Activated T-cell treated with anti-CD3 and anti-CD28 coated beads, Interleukin-2, amount 50 U/mL, for 24 hours (primary cell): Measurements from ENCODE around the gene SNRPB2.

ENCODE experiments used
- DNase-seq: peaks from one replicate; pipeline ENCODE4 v3.0.0-alpha.2; 2020
- H3K27ac Mint-ChIP-seq: 2 replicates; pipeline ENCODE4 v1.8.0; 2020; ENCODE audit warnings: mild to moderate bottlenecking, mixed read lengths
- H3K27me3 Mint-ChIP-seq: 2 replicates; pipeline ENCODE4 v1.8.0; 2020; ENCODE audit warnings: mixed read lengths
- H3K36me3 Mint-ChIP-seq: 2 replicates; pipeline ENCODE4 v1.8.0; 2020; ENCODE audit warnings: low read depth, mixed read lengths
- H3K4me1 Mint-ChIP-seq: 2 replicates; pipeline ENCODE4 v1.8.0; 2020; ENCODE audit warnings: low read depth, mixed read lengths
- H3K4me3 Mint-ChIP-seq: 2 replicates; pipeline ENCODE4 v1.8.0; 2020; ENCODE audit warnings: mild to moderate bottlenecking, moderate library complexity, mixed read lengths
- H3K9me3 Mint-ChIP-seq: 2 replicates; pipeline ENCODE4 v1.8.0; 2020; ENCODE audit warnings: mixed read lengths

The SNRPB2 gene

DNA sequence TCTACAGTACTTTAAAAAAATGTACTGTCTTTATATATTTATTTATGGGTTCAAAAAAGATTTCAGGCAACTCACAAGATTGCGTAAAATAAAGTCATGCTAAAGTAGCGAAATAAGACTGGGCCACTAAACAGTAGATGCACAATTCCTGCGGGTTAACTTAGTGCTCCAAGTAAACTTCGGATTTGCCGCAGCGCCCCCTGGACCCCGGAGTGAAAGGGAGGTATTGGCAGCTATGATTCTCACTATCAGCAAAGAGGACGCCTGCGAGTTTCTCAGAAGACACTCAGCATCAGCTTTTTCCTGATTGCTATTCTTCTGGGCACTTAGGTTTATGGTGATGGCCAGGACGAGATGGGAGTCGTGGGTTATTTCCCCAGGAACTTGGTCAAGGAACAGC lies 19.7 kb downstream of the SNRPB2 start:
- no peak overlapping the region for H3K27ac Mint-ChIP-seq
- H3K9me3 Mint-ChIP-seq = no peaks in the 10 kb centered on the region
- no peaks in the 10 kb centered on the region for H3K27me3 Mint-ChIP-seq

DNA sequence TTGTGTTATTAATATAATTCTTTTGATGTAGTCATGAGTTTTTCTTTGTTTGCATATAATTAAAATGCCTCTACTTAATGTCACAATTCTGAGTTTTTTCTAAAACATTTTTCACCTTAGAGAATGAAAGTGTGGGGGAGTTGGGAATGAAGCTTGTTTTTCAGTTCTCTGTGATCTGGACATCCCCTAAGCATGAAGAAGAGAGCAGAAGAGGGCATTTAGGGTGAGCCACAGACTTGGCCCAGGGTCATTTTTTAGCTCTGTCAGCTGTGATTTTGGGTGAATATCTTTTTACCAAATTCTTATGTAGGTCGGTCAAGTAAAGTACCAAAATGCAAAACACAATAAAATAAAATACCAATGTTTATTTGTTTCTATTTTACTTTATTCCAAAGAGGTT lies 22.3 kb downstream of the SNRPB2 start:
- no peak for DNase-seq
- no peaks in the 10 kb centered on the region for H3K27me3 Mint-ChIP-seq
- H3K4me3 Mint-ChIP-seq = no peak overlapping the region
- H3K27ac Mint-ChIP-seq = no peak overlapping the region
- H3K9me3 Mint-ChIP-seq = no peaks in the 10 kb centered on the region
- peaks cover 4% of the 10 kb centered on the region for H3K4me1 Mint-ChIP-seq
- no peaks in the 10 kb centered on the region for H3K36me3 Mint-ChIP-seq

More for the DNA sequence above, 19.7 kb downstream of the SNRPB2 start:
- no peak overlapping the region for H3K4me3 Mint-ChIP-seq
- no peak for DNase-seq
- H3K36me3 Mint-ChIP-seq = no peaks in the 10 kb centered on the region
- peaks cover 4% of the 10 kb centered on the region for H3K4me1 Mint-ChIP-seq

DNA sequence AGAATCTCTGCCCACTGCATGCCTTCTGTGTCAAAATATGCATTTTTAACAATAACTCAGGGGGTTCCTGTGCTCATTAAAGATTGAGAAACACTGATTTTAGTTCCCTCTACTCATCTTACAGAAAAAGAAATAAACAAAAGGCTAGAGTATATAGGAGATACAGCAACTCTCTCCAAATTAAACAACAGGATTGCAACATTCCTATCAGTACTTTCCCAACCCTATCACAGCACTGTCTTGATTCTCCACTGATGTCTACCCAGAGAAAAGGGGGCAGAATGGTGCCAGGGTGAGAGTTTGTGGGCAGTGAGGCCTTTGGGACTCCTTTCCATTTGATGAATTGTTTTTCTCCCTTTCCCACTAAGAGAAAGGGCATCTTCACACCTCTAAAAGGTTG lies 23.1 kb downstream of the SNRPB2 start:
- H3K36me3 Mint-ChIP-seq = no peaks in the 10 kb centered on the region
- H3K27ac Mint-ChIP-seq = no peak overlapping the region
- peaks cover 4% of the 10 kb centered on the region for H3K4me1 Mint-ChIP-seq
- no peaks in the 10 kb centered on the region for H3K9me3 Mint-ChIP-seq
- no peak overlapping the region for H3K4me3 Mint-ChIP-seq
- no peak for DNase-seq
- H3K27me3 Mint-ChIP-seq = peaks cover 3% of the 10 kb centered on the region

DNA sequence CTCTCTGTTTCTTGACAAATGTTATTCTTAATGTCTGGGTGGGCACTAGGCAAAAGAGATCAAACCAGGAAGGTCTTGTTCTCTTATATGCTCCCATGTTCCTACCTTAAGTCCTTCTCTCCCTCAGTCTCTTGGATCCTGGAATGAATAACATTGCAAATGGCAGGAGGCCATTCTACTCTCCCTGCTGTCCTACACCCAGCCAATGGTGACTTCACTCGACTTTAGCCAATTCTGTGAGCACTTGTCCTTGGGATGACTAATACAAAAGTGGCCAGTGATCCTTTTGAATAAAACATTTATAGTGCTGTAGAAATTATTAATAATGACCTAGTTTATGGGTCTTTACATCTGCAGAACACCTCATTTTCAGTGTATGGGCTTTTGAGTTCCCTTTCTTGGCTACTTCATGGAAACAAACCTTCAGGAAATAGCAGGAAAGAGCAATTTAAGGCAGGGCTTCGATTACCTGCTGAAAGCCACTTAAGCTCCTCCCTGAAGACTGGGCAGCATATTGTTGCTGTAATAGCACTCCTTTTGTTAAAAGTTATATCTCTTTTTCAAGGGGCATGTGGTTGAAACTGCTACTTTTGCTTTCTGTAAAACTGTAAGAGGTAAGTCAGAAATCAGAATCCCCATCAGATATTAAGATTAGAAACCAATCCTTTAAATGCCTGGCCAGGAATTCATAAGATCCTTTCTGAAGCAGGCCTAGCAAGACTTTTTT lies 28.8 kb downstream of the SNRPB2 start:
- H3K27me3 Mint-ChIP-seq = peaks cover 14% of the 10 kb centered on the region
- H3K4me3 Mint-ChIP-seq = no peak overlapping the region
- DNase-seq = no peak
- H3K9me3 Mint-ChIP-seq = no peaks in the 10 kb centered on the region
- H3K27ac Mint-ChIP-seq = no peak overlapping the region
- no peaks in the 10 kb centered on the region for H3K36me3 Mint-ChIP-seq
- H3K4me1 Mint-ChIP-seq = peaks cover 6% of the 10 kb centered on the region

DNA sequence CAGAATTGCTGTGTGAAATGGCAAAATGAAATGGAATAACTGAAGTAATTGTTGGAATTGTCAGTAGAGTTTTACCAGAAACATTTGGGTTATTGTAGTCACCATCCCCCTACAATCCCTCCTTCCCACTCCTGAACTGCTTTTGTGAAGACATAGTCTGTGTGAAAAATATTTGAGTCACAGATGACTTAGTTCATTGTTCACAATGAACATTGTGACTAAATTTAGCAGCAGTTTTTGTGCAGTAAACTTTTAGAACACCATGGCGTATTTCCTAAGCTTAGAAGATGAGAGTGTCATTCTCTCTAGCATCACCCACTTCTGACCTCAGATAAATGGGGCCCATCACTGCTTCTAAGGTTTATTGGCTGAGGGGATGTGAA lies 29.3 kb downstream of the SNRPB2 start:
- Mint-ChIP-seq H3K4me3 (no peak overlapping the region), H3K27me3 (peaks cover 14% of the 10 kb centered on the region), H3K4me1 (peaks cover 6% of the 10 kb centered on the region), H3K9me3 (no peaks in the 10 kb centered on the region), H3K36me3 (no peaks in the 10 kb centered on the region), H3K27ac (no peak overlapping the region)
- DNase-seq = no peak

DNA sequence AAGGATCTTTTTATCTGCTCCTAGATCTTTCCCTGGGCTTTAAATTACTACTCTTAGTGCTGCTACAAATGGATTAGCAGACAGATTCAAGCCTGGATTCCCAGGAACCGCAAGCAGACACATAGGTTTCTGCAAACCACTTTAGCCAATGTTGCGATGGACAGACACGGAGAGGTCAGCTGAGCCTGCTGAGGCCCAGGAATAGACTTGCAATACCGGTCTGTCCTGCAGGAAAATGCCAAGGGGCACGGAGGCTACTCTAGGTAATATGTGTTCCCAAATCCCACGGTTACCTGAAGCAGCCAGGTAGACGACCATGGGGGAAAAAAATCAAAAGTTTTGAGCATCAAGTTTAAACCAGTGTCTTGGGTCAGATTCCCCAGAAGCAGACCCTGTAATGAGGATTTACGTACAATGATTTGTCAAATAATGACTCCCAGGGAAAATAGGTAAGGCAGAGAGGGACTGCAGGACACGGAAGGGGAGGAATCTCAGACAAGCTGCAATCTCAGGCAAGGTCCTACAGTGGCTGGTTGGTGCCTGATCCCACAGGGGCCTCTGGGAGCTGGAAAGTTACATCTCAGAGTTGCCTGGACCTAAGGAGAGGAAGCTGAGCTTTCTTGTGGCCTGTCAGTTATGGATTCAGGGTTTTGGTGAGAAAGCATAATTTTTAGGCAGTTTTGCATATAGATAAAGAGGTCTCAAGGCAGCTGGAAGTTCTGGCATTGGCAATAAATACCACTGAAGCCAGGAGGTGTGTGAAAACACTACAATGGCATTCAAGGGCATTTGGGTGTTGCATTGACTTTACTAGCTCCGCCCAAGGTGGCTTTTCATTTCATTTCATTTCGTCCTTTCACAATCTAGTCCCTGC lies 30.8 kb downstream of the SNRPB2 start:
- Mint-ChIP-seq H3K27ac (no peak overlapping the region), H3K4me1 (peaks cover 6% of the 10 kb centered on the region), H3K4me3 (no peak overlapping the region), H3K9me3 (no peaks in the 10 kb centered on the region), H3K36me3 (no peaks in the 10 kb centered on the region), H3K27me3 (peaks cover 15% of the 10 kb centered on the region)
- DNase-seq = no peak

DNA sequence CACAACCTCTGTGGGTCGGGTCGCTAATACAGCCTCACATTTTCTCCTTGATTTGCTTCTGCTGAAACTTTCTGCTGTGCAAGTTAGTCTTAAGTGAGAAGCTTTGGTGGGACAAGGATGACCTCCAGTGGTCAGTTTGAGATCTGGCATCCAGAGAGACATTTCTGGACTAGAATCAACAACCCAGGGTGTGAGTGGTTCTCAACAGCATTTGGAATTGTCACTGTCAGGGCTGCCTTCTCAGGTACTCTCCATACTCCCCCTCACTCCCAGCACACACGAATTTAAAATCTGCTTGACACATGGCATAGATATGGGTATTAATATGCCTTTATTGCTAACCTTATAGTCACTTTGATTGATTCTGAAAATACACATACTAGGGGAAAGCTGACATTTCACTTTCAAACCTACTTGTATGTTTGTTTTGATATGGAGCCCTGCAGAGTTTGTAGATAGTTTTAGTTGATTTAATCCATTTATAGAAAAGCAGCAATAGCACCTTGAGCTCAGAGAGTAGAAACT lies 31.5 kb downstream of the SNRPB2 start:
- Mint-ChIP-seq H3K4me1 (peaks cover 6% of the 10 kb centered on the region), H3K4me3 (no peak overlapping the region), H3K36me3 (no peaks in the 10 kb centered on the region), H3K27ac (no peak overlapping the region), H3K9me3 (no peaks in the 10 kb centered on the region), H3K27me3 (peaks cover 22% of the 10 kb centered on the region)
- DNase-seq = peak; percentile 40

DNA sequence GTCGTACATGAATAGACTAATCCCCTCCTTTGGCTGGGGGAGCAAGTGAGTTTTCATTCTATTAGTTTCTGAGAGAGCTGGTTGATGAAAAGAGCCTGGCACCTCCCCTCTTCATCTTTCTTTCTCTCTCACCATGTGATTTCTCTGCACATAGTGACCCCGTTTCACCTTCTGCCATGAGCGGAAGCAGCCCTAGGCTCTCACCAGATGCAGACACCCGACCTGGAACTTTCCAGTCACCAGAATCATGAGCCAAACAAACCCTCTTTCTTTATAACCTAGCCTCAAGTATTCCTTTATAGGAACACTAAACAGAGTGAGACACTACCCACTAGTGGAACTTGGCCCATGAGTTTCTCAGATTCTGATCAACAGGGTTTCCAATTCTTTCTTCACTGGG lies 34.7 kb downstream of the SNRPB2 start:
- H3K36me3 Mint-ChIP-seq = no peaks in the 10 kb centered on the region
- no peak overlapping the region for H3K4me3 Mint-ChIP-seq
- H3K9me3 Mint-ChIP-seq = no peaks in the 10 kb centered on the region
- peaks cover 1% of the 10 kb centered on the region for H3K4me1 Mint-ChIP-seq
- H3K27me3 Mint-ChIP-seq = peaks cover 27% of the 10 kb centered on the region
- H3K27ac Mint-ChIP-seq = no peak overlapping the region
- DNase-seq = no peak

DNA sequence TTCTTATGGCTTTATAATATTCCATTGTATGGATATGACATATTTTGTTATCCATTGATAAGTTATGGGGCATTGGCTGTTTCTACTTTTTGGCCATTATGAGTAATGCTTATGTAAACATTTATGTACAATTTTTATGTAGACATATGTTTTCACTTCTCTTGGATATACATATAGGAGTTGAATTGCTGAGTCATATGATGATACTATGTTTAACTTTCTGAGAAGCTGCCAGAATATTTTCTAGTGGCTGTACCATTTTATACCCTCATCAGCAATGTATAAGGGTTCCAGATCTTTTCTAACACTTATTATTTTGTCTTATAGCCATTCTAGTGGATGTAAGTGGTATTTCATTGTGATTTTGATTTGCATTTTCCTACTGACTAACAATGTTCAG lies 41.4 kb downstream of the SNRPB2 start:
- Mint-ChIP-seq H3K36me3 (no peaks in the 10 kb centered on the region), H3K9me3 (no peaks in the 10 kb centered on the region), H3K4me3 (no peak overlapping the region), H3K27me3 (peaks cover 29% of the 10 kb centered on the region), H3K4me1 (no peaks in the 10 kb centered on the region), H3K27ac (no peak overlapping the region)
- no peak for DNase-seq

DNA sequence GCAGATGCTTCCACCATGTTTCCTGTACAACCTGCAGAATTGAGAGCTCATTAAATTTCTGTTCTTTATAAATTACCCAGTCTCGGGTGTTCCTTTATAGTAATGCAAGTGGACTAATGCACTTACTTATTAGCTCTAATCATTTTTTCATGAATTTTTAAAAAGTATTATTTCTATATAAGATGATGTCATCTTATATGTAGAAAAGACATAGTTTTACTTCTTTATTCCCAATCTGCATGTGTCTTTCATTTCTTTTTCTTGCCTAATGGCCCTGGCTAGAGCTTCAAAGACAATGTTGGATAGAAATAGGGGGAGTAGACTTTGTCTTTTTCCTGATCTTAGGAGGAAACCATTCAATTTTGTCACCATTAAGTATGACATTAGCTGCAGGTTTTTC lies 46.1 kb downstream of the SNRPB2 start:
- Mint-ChIP-seq H3K27ac (no peak overlapping the region), H3K4me3 (no peak overlapping the region), H3K9me3 (peaks cover 2% of the 10 kb centered on the region), H3K4me1 (no peaks in the 10 kb centered on the region), H3K27me3 (peaks cover 18% of the 10 kb centered on the region), H3K36me3 (no peaks in the 10 kb centered on the region)
- no peak for DNase-seq

DNA sequence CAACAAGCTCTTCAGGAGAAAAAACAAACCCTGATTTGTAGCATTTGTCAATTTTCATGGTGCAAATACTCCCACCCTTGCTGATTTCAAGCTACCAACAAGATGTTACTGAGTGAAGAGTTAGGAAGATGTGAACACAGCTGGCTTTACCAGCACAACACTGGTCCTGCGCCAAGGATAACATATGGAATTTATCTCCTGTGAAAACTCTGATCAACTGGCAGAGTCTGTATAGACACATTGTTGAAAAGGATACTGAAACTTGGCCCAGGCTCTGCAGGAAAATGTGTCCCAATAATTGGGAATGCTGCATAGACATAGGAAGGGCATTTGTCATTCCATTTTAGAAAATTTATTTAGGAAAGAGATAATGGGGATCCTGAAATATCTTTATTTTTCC lies 47.3 kb downstream of the SNRPB2 start:
- DNase-seq = no peak
- Mint-ChIP-seq H3K9me3 (peaks cover 4% of the 10 kb centered on the region), H3K27me3 (peaks cover 15% of the 10 kb centered on the region), H3K27ac (no peak overlapping the region), H3K4me3 (no peak overlapping the region), H3K4me1 (no peaks in the 10 kb centered on the region), H3K36me3 (no peaks in the 10 kb centered on the region)

DNA sequence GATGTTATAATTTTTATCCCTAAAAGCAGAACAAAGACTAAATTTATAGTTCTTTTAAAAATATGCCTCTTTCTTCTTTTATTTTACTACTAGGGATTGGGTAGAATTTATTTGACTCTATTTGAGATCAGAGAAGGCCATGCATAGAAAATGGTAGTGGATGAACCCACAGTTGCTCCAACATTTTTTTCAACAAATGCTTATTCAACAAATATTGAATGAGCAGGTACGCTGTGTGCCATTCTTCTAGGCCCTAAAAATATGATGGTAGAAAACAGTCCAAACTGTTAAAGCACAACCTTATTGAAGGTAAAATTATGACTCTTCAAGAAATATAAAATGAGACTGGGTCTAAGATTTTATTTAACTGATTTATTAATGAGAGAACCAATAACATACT lies 48.3 kb downstream of the SNRPB2 start:
- Mint-ChIP-seq H3K27me3 (peaks cover 11% of the 10 kb centered on the region), H3K4me1 (no peaks in the 10 kb centered on the region), H3K36me3 (no peaks in the 10 kb centered on the region), H3K4me3 (no peak overlapping the region), H3K27ac (no peak overlapping the region), H3K9me3 (peaks cover 13% of the 10 kb centered on the region)
- DNase-seq = no peak

DNA sequence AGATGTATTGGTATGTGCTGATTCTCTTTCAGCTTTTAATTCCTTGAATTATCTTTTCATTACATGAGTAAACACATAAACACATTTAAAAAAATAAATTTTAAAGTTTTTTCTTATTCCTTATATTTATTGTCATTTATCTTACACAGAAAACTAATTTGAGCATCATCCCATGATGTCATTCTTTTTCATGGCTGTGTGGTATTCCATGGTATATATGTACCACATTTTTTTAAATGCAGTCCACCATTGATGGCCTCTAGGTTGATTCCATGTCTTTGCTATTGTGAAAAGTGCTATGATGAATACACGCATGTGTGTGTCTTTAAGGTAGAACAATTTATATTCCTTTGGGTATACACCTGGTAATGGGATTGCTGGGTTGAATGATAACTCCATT lies 51.7 kb downstream of the SNRPB2 start:
- no peak overlapping the region for H3K27ac Mint-ChIP-seq
- H3K4me3 Mint-ChIP-seq = no peak overlapping the region
- H3K4me1 Mint-ChIP-seq = no peaks in the 10 kb centered on the region
- peaks cover 17% of the 10 kb centered on the region for H3K9me3 Mint-ChIP-seq
- H3K36me3 Mint-ChIP-seq = no peaks in the 10 kb centered on the region
- no peak for DNase-seq
- H3K27me3 Mint-ChIP-seq = peaks cover 2% of the 10 kb centered on the region

DNA sequence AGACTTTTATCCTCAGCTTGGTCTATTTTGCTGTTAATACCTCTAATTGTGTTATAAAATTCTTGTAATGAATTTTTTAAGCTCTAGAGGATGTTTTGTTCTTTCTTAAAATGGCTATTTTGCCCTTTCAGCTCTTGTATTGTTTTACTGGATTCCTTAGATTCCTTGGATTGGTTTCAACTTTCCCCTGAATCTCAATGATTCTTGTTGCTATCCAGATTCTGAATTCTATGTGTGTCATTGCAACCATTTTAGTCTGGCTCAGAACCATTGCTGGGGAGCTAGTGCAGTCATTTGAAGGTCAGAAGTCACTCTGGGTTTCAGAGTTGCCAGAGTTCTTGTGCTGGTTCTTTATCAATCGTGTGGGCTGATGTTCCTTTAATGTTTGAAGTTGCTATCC lies 55.4 kb downstream of the SNRPB2 start:
- no peak overlapping the region for H3K27ac Mint-ChIP-seq
- no peaks in the 10 kb centered on the region for H3K36me3 Mint-ChIP-seq
- no peak for DNase-seq
- H3K27me3 Mint-ChIP-seq = peaks cover 22% of the 10 kb centered on the region
- peaks cover 26% of the 10 kb centered on the region for H3K9me3 Mint-ChIP-seq
- H3K4me1 Mint-ChIP-seq = no peaks in the 10 kb centered on the region
- no peak overlapping the region for H3K4me3 Mint-ChIP-seq
